Liver (tissue), 9 donors: ENCODE results near the gene TVP23C. TPM values are rescaled to one million over a fixed set of nuclear protein-coding genes. Genes with fewer than 3 reads are reported as not detected.

Experiments used
- DNase-seq: peaks from one replicate; pipeline ENCODE4 v3.0.0-alpha.2; 2017; ENCODE audit warnings: low spot score
- H3K27ac ChIP-seq, 2 donors: one replicate each; pipeline ENCODE4 v1.7.0; 2013; ENCODE audit warnings: inconsistent platforms in 2 of 2, low read length in 2 of 2, control low read depth in 1 of 2, low read depth in 1 of 2, mild to moderate bottlenecking in 1 of 2
- H3K27me3 ChIP-seq, 4 donors: one replicate each; pipeline versions ENCODE4 v1.6.1 to v1.7.0; 2013; ENCODE audit warnings: low read length in 3 of 4, inconsistent platforms in 1 of 4, mild to moderate bottlenecking in 1 of 4, moderate library complexity in 1 of 4; ENCODE audit not compliant: control insufficient read depth in 4 of 4, insufficient read depth in 4 of 4
- H3K36me3 ChIP-seq, 4 donors: one replicate each; pipeline versions ENCODE4 v1.6.1 to v1.7.0; 2013; ENCODE audit warnings: low read length in 3 of 4, mild to moderate bottlenecking in 3 of 4, low read depth in 1 of 4, moderate library complexity in 1 of 4; ENCODE audit not compliant: control insufficient read depth in 4 of 4, insufficient read depth in 3 of 4
- H3K4me1 ChIP-seq, 4 donors: one replicate each; pipeline versions ENCODE4 v1.6.1 to v1.7.0; 2013; ENCODE audit warnings: low read length in 3 of 4, mild to moderate bottlenecking in 3 of 4, moderate library complexity in 1 of 4; ENCODE audit not compliant: control insufficient read depth in 4 of 4, insufficient read depth in 4 of 4
- H3K4me3 ChIP-seq, 3 donors: one replicate each; pipeline versions ENCODE4 v1.6.1 to v1.7.0; 2013; ENCODE audit warnings: low read length in 3 of 3, control low read depth in 1 of 3, low read depth in 1 of 3, mild to moderate bottlenecking in 1 of 3
- H3K9ac ChIP-seq, 2 donors: one replicate each; pipeline ENCODE4 v1.7.0; 2013; ENCODE audit warnings: low read length in 2 of 2, mild to moderate bottlenecking in 2 of 2, moderate library complexity in 2 of 2, control low read depth in 1 of 2, low read depth in 1 of 2
- H3K9me3 ChIP-seq, 4 donors: one replicate each; pipeline versions ENCODE4 v1.6.1 to v1.7.0; 2013; ENCODE audit warnings: low read length in 3 of 4; ENCODE audit not compliant: control insufficient read depth in 4 of 4
- ATF3 ChIP-seq: IDR thresholded peaks from 2 replicates; pipeline ENCODE4 v1.6.1; 2016; ENCODE audit warnings: antibody characterized with exemption
- CTCF ChIP-seq: fragments of 150-350 bp; IDR thresholded peaks from 2 replicates; pipeline ENCODE4 v1.5.1; 2017; ENCODE audit warnings: improper control_type of control experiment, low read depth, low read length; ENCODE audit not compliant: missing input control
- EGR1 ChIP-seq, 2 donors: IDR thresholded peaks; 2 replicates each; pipeline ENCODE4 v1.6.1; 2016 to 2018; ENCODE audit warnings: antibody characterized with exemption in 2 of 2, low read depth in 2 of 2
- FOXA1 ChIP-seq: IDR thresholded peaks from 2 replicates; pipeline ENCODE4 v1.6.1; 2016; ENCODE audit warnings: antibody characterized with exemption
- FOXA2 ChIP-seq: IDR thresholded peaks from 2 replicates; pipeline ENCODE4 v1.6.1; 2016; ENCODE audit warnings: antibody characterized with exemption
- GABPA ChIP-seq, 2 donors: IDR thresholded peaks in 1 of 2; conservative IDR thresholded peaks in 1 of 2; 2 replicates each; pipeline ENCODE4 v1.6.1; 2016; ENCODE audit warnings: antibody characterized with exemption in 2 of 2, mild to moderate bottlenecking in 1 of 2, moderate library complexity in 1 of 2
- HNF4A ChIP-seq, 2 donors: conservative IDR thresholded peaks; 2 replicates each; pipeline ENCODE4 v1.6.1; 2016; ENCODE audit warnings: antibody characterized with exemption in 2 of 2, mild to moderate bottlenecking in 2 of 2
- HNF4G ChIP-seq: IDR thresholded peaks from 2 replicates; pipeline ENCODE4 v1.6.1; 2016; ENCODE audit warnings: antibody characterized with exemption
- JUND ChIP-seq, 2 donors: IDR thresholded peaks; 2 replicates each; pipeline ENCODE4 v1.6.1; 2016; ENCODE audit warnings: antibody characterized with exemption in 2 of 2
- MAX ChIP-seq: IDR thresholded peaks from 2 replicates; pipeline ENCODE4 v1.6.1; 2016; ENCODE audit warnings: antibody characterized with exemption
- NR2F2 ChIP-seq: IDR thresholded peaks from 2 replicates; pipeline ENCODE4 v1.6.1; 2016; ENCODE audit warnings: antibody characterized with exemption
- RAD21 ChIP-seq, 2 donors: IDR thresholded peaks; 2 replicates each; pipeline ENCODE4 v1.6.1; 2016; ENCODE audit warnings: antibody characterized with exemption in 2 of 2, mild to moderate bottlenecking in 2 of 2
- REST ChIP-seq: IDR thresholded peaks from 2 replicates; pipeline ENCODE4 v1.6.1; 2016; ENCODE audit warnings: antibody characterized with exemption, mild to moderate bottlenecking
- RXRA ChIP-seq, 2 donors: IDR thresholded peaks; 2 replicates each; pipeline ENCODE4 v1.6.1; 2017 to 2018; ENCODE audit warnings: antibody characterized with exemption in 2 of 2, mild to moderate bottlenecking in 1 of 2
- SP1 ChIP-seq: IDR thresholded peaks from 2 replicates; pipeline ENCODE4 v1.6.1; 2018; ENCODE audit warnings: antibody characterized with exemption, mild to moderate bottlenecking
- TAF1 ChIP-seq: conservative IDR thresholded peaks from 2 replicates; pipeline ENCODE4 v1.6.1; 2016; ENCODE audit warnings: antibody characterized with exemption, mild to moderate bottlenecking
- YY1 ChIP-seq: IDR thresholded peaks from 2 replicates; pipeline ENCODE4 v1.6.1; 2016; ENCODE audit warnings: antibody characterized with exemption, mild to moderate bottlenecking
- ZBTB33 ChIP-seq: IDR thresholded peaks from 2 replicates; pipeline ENCODE4 v1.6.1; 2016; ENCODE audit warnings: antibody characterized with exemption
- WGBS: extraction: QIAGEN DNeasy Blood & Tissue Kit; methylation state at CpG from one replicate; pipeline ENCODE4 v1.1.7; 2013; 5-methylcytosine and 5-hydroxymethylcytosine counted together
- polyA plus RNA-seq, 2 donors: library from polyadenylated mRNA; stranded (reverse) in 1 of 2; unstranded in 1 of 2; fragments of 200-250 nt in 1 of 2; fragments of >200 nt in 1 of 2; fragmentation: Nextera tagmentation in 1 of 2; extraction: Ambion mirVana in 1 of 2; gene quantifications; one replicate each; pipeline versions ENCODE4 v1.2.1 to v1.2.3, GENCODE V29; 2013 to 2015
- total RNA-seq, 2 donors: library from RNA; depleted of rRNA; stranded (reverse); fragments of >200 nt; gene quantifications; one replicate each; pipeline ENCODE4 v1.2.3, GENCODE V29; 2014
- donor health status: healthy.
- donor health status: healthy.
- donor health status: healthy.
- donor health status: healthy.
- donor health status: healthy.

The TVP23C gene
- total and polyA plus RNA-seq, 4 donors: 0.77 to 20.7 (median 4.9) TPM

- TF ChIP-seq TAF1 (no peak), MAX (no peak), ZBTB33 (no peak), GABPA (IDR thresholded peaks at IDR 0.05 in 1 of 2, conservative IDR thresholded peaks at IDR 0.05 in 1 of 2) (no peak), RXRA (IDR thresholded peaks at IDR 0.05) (no peak)
These were observed 94.0 kb downstream of the TVP23C start (continued) for GRCh38 chr17:15469260-15469659.

- TF ChIP-seq YY1 (no peak), SP1 (no peak), ATF3 (no peak), FOXA2 (no peak), TAF1 (no peak), MAX (no peak), CTCF (no peak), FOXA1 (no peak), HNF4A (conservative IDR thresholded peaks at IDR 0.05) (no peak), NR2F2 (no peak), ZBTB33 (no peak), GABPA (IDR thresholded peaks at IDR 0.05 in 1 of 2, conservative IDR thresholded peaks at IDR 0.05 in 1 of 2) (no peak), RXRA (IDR thresholded peaks at IDR 0.05) (no peak), EGR1 (IDR thresholded peaks at IDR 0.05; ENCODE audit: low read depth in 2 of 2) (no peak), HNF4G (no peak), RAD21 (IDR thresholded peaks at IDR 0.05) (no peak), JUND (IDR thresholded peaks at IDR 0.05) (no peak), REST (no peak)
- WGBS: 55% methylated on average over 4 of the region's 4 CpGs
These were observed 95.2 kb downstream of the TVP23C start for GRCh38 chr17:15468126-15468525.

More at GRCh38 chr17:15468126-15468525, 95.2 kb downstream of the TVP23C start:
- H3K9ac ChIP-seq: no peak overlapping the region
- H3K4me3 ChIP-seq: no peak overlapping the region
- DNase-seq: no peak
- H3K27me3 ChIP-seq: no peaks in the 10 kb centered on the region
- no peaks in the 10 kb centered on the region for H3K9me3 ChIP-seq
- H3K4me1 ChIP-seq: peaks cover 0 to 3% (median 1%) of the 10 kb centered on the region in 4 donors
- H3K27ac ChIP-seq: no peak overlapping the region
- no peaks in the 10 kb centered on the region for H3K36me3 ChIP-seq
